HG02973 (cell line): ENCODE data around the gene PLA2G4B.
"Not testable (repeated sequence)": the region's sequence is repeated elsewhere in the genome, so short reads cannot be mapped to it uniquely, and the experiment has no call there.

Experiments used
- ATAC-seq: cut with Tn5 transposase; IDR thresholded peaks from one replicate; pipeline ENCODE4 v1.9.1; 2021; ENCODE audit warnings: moderate library complexity; ENCODE audit not compliant: unreplicated experiment

The PLA2G4B gene

DNA sequence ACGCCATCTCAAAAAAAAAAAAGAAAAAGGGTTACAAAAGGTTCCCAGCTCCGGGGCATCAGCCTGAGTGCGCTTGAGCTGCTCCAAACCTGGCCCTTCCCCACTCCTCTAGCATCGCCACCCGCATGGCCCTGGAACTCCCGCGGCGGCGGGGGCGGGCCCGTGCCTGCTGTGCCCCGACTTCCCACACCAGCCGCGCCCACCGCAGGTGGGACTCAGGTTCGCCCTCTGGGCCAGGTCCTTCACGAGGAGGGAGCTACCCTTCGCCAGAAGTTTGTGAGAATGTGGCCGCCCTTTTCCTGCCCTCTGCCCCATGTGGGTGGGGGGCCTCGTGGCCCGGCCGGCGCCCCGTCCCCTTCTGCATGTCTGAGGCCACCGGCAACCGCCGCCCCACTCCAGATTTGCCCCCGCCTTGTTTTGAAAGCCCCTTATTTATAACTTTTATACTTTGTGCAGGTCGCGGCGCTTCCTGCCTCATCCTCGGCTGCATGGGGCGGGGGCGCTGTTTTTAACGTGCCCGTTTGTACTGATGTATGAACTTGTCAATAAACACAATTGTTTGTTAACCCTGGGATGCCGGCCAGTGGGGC lies 11.3 kb upstream of the PLA2G4B start:
- no peak for ATAC-seq

- ATAC-seq, result peak; percentile 48
These were observed 10.5 kb upstream of the PLA2G4B start, which contains the start of gene JMJD7 for GRCh38 chr15:41827880-41828806. Gene JMJD7 (plus strand): TSS chr15:41828092. CDS start chr15:41828125, 33 bp downstream.

- no peak for ATAC-seq
These were observed 9.9 kb upstream of the PLA2G4B start for GRCh38 chr15:41828807-41829141.

DNA sequence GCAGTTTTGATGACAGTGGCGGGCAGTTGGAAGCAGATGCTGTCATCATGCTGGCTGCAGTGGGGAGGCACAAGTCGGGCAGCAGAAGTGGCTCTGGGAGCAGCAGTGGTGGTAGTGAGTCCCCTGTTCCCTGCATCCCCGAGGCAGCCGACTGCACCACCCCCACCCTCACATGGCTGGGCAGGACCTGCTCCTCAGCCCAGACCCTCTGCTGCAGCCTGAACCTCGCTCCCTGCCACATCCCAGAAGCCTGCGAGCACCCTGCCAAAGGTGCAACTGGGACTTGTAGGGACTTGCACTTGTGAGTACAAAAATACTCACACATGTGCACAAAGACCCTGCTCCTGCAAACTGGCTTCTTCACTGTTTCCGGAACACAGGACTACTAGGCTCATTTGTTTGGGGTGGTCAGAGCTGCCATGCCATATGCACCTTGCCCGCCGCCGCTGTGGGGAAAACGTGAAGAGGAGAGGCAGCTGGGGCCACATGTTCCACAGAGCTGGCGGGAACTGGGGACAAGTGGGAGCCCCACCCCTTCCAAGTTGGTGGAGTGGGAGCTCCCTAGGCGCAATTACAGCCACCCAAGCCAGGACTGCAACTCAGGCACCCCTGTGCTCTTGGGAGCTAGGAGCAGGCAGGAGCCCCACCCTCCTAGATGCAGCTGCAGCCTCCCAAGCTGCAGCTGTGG lies 8.5 kb upstream of the PLA2G4B start:
- ATAC-seq, result no peak

DNA sequence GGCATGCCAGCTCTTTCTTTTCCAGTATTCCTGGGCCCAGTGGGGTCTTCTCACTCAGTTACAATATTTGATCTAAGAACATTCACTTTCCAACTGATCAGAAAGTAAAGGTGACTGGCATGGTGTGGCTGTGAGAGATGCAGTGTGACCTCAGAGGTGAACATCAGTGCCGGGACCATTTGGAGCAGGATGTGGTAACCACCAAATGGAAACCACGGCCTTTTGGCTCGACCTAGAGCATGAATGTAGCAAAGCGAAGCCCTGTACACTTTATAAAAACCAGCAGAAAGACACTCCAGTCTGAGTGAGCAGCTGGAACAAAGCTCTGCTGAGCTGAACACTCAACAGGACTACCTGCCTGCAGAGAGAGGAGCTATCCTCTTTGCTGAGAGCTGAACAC lies 7.4 kb upstream of the PLA2G4B start:
- not testable (repeated sequence) for ATAC-seq

- ATAC-seq, result no peak
These were observed 6.4 kb upstream of the PLA2G4B start for GRCh38 chr15:41832208-41832607.

GRCh38 chr15:41832875-41833274 lies 5.8 kb upstream of the PLA2G4B start:
- no peak for ATAC-seq

- ATAC-seq, result no peak
These were observed 4.6 kb upstream of the PLA2G4B start for GRCh38 chr15:41834096-41834495.

GRCh38 chr15:41836073-41836472 lies 2.6 kb upstream of the PLA2G4B start:
- no peak for ATAC-seq

- no peak for ATAC-seq
These were observed 1.8 kb upstream of the PLA2G4B start for GRCh38 chr15:41836713-41837454.

DNA sequence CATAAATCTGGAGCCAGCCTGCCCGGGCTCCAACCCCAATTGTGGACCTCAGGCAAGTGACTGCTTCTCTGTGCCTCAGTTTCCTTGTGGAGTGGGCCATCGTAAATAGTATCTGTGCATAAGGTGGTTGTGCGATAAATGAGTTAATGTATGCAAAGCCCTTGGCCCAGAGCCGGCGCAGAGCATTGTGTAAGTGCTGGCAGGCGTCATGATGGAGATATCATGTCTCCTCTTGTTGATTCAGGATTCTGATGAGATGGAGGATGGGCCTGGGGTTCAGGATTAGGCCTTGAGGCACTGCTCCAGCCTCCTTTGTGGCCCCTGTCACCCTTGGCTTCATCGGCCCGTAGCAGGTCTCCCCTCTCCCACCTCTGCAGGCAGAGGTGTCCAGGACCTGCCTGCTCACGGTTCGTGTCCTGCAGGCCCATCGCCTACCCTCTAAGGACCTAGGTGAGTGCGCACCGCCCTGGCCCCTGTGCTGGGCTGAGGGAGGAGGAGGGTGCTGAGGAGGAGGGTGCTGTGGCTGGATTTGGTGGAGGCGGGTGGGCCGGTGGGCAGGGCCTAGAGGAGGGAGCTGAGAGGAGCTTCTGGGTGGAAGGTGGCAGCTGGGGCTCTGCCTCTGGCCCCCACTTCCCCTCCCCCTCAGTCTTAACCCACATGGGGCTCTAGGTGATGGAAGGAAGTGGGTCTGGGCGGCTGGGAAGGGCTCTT lies 1.3 kb downstream of the PLA2G4B start:
- no peak for ATAC-seq

DNA sequence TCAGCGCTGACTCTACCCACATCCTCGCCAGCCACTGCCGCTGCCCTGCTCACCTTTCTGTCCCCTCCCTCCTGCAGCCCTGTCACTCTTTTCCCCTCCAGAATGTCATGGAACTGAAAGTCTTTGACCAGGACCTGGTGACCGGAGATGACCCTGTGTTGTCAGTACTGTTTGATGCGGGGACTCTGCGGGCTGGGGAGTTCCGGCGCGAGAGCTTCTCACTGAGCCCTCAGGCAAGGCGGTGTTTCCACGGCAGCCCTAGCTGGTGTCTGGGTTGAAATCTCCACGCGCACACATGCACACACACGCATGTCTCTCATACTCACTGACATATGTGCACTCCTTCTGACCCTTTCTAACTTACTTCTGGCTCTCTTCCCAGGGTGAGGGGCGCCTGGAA lies 2.0 kb downstream of the PLA2G4B start:
- ATAC-seq, result no peak

- no peak for ATAC-seq
These were observed 2.5 kb downstream of the PLA2G4B start for GRCh38 chr15:41841131-41841530.

GRCh38 chr15:41842229-41842628 lies 3.6 kb downstream of the PLA2G4B start:
- ATAC-seq, result no peak

- no peak for ATAC-seq
These were observed 4.9 kb downstream of the PLA2G4B start for GRCh38 chr15:41843571-41843970.

GRCh38 chr15:41844814-41845213 lies 6.2 kb downstream of the PLA2G4B start:
- ATAC-seq, result no peak

DNA sequence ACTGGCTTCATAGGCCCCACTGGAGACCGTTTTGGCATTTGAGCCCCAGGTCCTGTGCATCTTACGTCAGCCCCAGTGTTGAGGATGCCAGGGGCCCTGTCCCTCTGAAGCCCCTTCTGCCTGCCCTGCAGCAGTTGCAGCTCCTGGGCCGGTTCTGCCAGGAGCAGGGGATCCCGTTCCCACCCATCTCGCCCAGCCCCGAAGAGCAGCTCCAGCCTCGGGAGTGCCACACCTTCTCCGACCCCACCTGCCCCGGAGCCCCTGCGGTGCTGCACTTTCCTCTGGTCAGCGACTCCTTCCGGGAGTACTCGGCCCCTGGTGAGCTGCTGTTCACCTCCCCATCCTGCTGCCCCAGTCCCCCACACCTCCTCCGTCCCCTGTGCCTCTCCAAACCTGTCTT lies 8.6 kb downstream of the PLA2G4B start:
- no peak for ATAC-seq

GRCh38 chr15:41847981-41848380 lies 9.3 kb downstream of the PLA2G4B start:
- no peak for ATAC-seq

DNA sequence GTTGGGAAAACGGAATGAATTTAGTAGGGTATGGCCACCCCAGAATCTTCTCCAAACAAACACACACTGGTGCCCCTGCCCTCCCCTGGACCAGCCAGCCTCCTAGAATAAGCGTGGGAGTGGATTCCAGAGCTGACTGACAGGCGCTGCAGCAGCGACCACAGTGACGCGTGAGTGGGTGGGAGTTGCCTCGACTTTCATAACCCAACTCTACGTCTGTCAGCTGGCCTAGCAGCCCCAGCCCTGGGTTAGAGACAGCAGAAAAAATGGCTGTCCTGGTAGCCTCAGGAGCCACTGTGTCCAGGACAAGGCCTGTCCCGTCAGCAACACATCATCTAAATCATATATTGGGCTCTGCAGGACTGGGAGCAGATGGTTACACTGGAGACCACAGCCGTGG lies 10.0 kb downstream of the PLA2G4B start:
- no peak for ATAC-seq

DNA sequence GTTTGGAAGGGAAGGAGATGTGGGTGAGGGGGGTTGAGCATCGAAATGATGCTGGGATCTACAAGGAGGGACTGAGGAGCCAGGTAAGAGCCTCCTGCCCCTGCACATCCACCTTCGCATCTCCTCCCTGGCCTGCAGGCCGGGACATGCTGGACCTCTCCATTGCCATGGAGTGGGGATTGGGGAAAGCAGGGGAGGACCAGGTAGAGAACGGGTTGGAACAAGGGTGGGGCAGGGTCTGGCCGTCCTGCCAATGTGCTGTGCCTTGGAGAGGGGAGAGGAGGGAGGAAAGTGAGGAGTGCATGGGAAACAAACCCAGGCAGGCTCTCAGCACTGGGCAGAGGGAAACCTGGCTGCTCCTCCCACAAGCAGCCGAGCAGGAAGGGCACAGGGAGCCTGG lies 10.6 kb downstream of the PLA2G4B start:
- ATAC-seq, result no peak

- ATAC-seq, result no peak
These were observed 11.2 kb downstream of the PLA2G4B start for GRCh38 chr15:41849861-41850260.
